HUES6 (cell line): ENCODE results near the gene ANO3.

Source experiments
- H3K27ac ChIP-seq: 2 replicates; pipeline ENCODE4 v1.7.0; 2013; ENCODE audit warnings: low read depth, mild to moderate bottlenecking, low read length, inconsistent platforms
- H3K27me3 ChIP-seq: 2 replicates; pipeline ENCODE4 v1.6.1; 2013; ENCODE audit warnings: low read length; ENCODE audit not compliant: control insufficient read depth, insufficient read depth
- H3K36me3 ChIP-seq: 2 replicates; pipeline ENCODE4 v1.6.1; 2013; ENCODE audit warnings: low read length; ENCODE audit not compliant: control insufficient read depth, insufficient read depth
- H3K4me1 ChIP-seq: 2 replicates; pipeline ENCODE4 v1.6.1; 2013; ENCODE audit warnings: low read length; ENCODE audit not compliant: control insufficient read depth, insufficient read depth
- H3K4me3 ChIP-seq: 2 replicates; pipeline ENCODE4 v1.5.1; 2013; ENCODE audit warnings: low read depth, low read length
- H3K9ac ChIP-seq: one replicate; pipeline ENCODE4 v1.6.1; 2013; ENCODE audit warnings: mild to moderate bottlenecking, low read length
- H3K9me3 ChIP-seq: 2 replicates; pipeline ENCODE4 v1.6.1; 2013; ENCODE audit warnings: low read depth, low read length; ENCODE audit not compliant: control insufficient read depth, insufficient read depth

The ANO3 gene

GRCh38 chr11:26443617-26444016, 111.7 kb downstream of the ANO3 start:
- no peaks in the 10 kb centered on the region for H3K9me3 ChIP-seq
- no peaks in the 10 kb centered on the region for H3K27me3 ChIP-seq
- H3K9ac ChIP-seq = no peak overlapping the region
- no peak overlapping the region for H3K4me3 ChIP-seq
- no peak overlapping the region for H3K27ac ChIP-seq
- no peaks in the 10 kb centered on the region for H3K4me1 ChIP-seq
- H3K36me3 ChIP-seq = no peaks in the 10 kb centered on the region

GRCh38 chr11:26457636-26458035, 125.7 kb downstream of the ANO3 start:
- Histone ChIP-seq H3K9ac (no peak overlapping the region), H3K27me3 (no peaks in the 10 kb centered on the region), H3K27ac (no peak overlapping the region), H3K4me1 (no peaks in the 10 kb centered on the region), H3K9me3 (no peaks in the 10 kb centered on the region), H3K36me3 (no peaks in the 10 kb centered on the region), H3K4me3 (no peak overlapping the region)

- no peaks in the 10 kb centered on the region for H3K9me3 ChIP-seq
- no peak overlapping the region for H3K4me3 ChIP-seq
- no peaks in the 10 kb centered on the region for H3K27me3 ChIP-seq
- H3K4me1 ChIP-seq = no peaks in the 10 kb centered on the region
- H3K36me3 ChIP-seq = no peaks in the 10 kb centered on the region
- no peak overlapping the region for H3K9ac ChIP-seq
- no peak overlapping the region for H3K27ac ChIP-seq
Measured at GRCh38 chr11:26465274-26465673, 133.3 kb downstream of the ANO3 start.

GRCh38 chr11:26467506-26467905, 135.6 kb downstream of the ANO3 start:
- Histone ChIP-seq H3K27ac (no peak overlapping the region), H3K9me3 (no peaks in the 10 kb centered on the region), H3K27me3 (no peaks in the 10 kb centered on the region), H3K4me3 (no peak overlapping the region), H3K9ac (no peak overlapping the region), H3K36me3 (no peaks in the 10 kb centered on the region), H3K4me1 (no peaks in the 10 kb centered on the region)

GRCh38 chr11:26470992-26471391, 139.1 kb downstream of the ANO3 start:
- no peak overlapping the region for H3K27ac ChIP-seq
- H3K36me3 ChIP-seq = no peaks in the 10 kb centered on the region
- H3K9ac ChIP-seq = no peak overlapping the region
- H3K9me3 ChIP-seq = no peaks in the 10 kb centered on the region
- no peaks in the 10 kb centered on the region for H3K4me1 ChIP-seq
- no peak overlapping the region for H3K4me3 ChIP-seq
- no peaks in the 10 kb centered on the region for H3K27me3 ChIP-seq

- no peaks in the 10 kb centered on the region for H3K27me3 ChIP-seq
- no peak overlapping the region for H3K4me3 ChIP-seq
- H3K4me1 ChIP-seq = no peaks in the 10 kb centered on the region
- no peaks in the 10 kb centered on the region for H3K36me3 ChIP-seq
- H3K27ac ChIP-seq = no peak overlapping the region
- no peak overlapping the region for H3K9ac ChIP-seq
- no peaks in the 10 kb centered on the region for H3K9me3 ChIP-seq
Measured at GRCh38 chr11:26473216-26474194, 141.6 kb downstream of the ANO3 start.

- no peak overlapping the region for H3K9ac ChIP-seq
- H3K4me3 ChIP-seq = no peak overlapping the region
- H3K27me3 ChIP-seq = no peaks in the 10 kb centered on the region
- H3K4me1 ChIP-seq = no peaks in the 10 kb centered on the region
- H3K36me3 ChIP-seq = no peaks in the 10 kb centered on the region
- H3K27ac ChIP-seq = no peak overlapping the region
- H3K9me3 ChIP-seq = no peaks in the 10 kb centered on the region
Measured at GRCh38 chr11:26474401-26474800, 142.5 kb downstream of the ANO3 start.

- Histone ChIP-seq H3K9me3 (no peaks in the 10 kb centered on the region), H3K27ac (no peak overlapping the region), H3K36me3 (no peaks in the 10 kb centered on the region), H3K9ac (no peak overlapping the region), H3K4me3 (no peak overlapping the region), H3K27me3 (no peaks in the 10 kb centered on the region), H3K4me1 (no peaks in the 10 kb centered on the region)
Measured at GRCh38 chr11:26477396-26477795, 145.5 kb downstream of the ANO3 start.

- Histone ChIP-seq H3K4me3 (no peak overlapping the region), H3K27ac (no peak overlapping the region), H3K4me1 (no peaks in the 10 kb centered on the region), H3K36me3 (no peaks in the 10 kb centered on the region), H3K9ac (no peak overlapping the region), H3K27me3 (no peaks in the 10 kb centered on the region), H3K9me3 (0 out of 2 replicates have a peak, but pooled peaks cover 1% of the 10 kb centered on the region)
Measured at GRCh38 chr11:26478710-26479109, 146.8 kb downstream of the ANO3 start.

- H3K27me3 ChIP-seq = no peaks in the 10 kb centered on the region
- no peak overlapping the region for H3K9ac ChIP-seq
- no peak overlapping the region for H3K27ac ChIP-seq
- H3K4me1 ChIP-seq = no peaks in the 10 kb centered on the region
- H3K9me3 ChIP-seq = peaks cover 13% of the 10 kb centered on the region
- H3K36me3 ChIP-seq = no peaks in the 10 kb centered on the region
- H3K4me3 ChIP-seq = no peak overlapping the region
Measured at GRCh38 chr11:26480041-26480440, 148.1 kb downstream of the ANO3 start.

GRCh38 chr11:26483108-26483507, 151.2 kb downstream of the ANO3 start:
- H3K4me3 ChIP-seq = no peak overlapping the region
- H3K9ac ChIP-seq = no peak overlapping the region
- no peaks in the 10 kb centered on the region for H3K4me1 ChIP-seq
- no peaks in the 10 kb centered on the region for H3K27me3 ChIP-seq
- H3K36me3 ChIP-seq = no peaks in the 10 kb centered on the region
- peaks cover 16% of the 10 kb centered on the region for H3K9me3 ChIP-seq
- H3K27ac ChIP-seq = no peak overlapping the region
